AG09319 (cell line): ENCODE data around the gene DRC3.

ENCODE experiments used
- DNase-seq: peaks from one replicate; pipeline ENCODE4 v3.0.0-alpha.2; 2010; ENCODE audit warnings: low read depth; ENCODE audit errors: extremely low read depth
- TF ChIP-seq, protein P1 (sequence below): IDR thresholded peaks from 2 replicates; pipeline ENCODE4 v1.5.1; 2011; ENCODE audit warnings: low read depth, mild to moderate bottlenecking, inconsistent platforms, low read length, moderate library complexity

Gene DRC3

DNA sequence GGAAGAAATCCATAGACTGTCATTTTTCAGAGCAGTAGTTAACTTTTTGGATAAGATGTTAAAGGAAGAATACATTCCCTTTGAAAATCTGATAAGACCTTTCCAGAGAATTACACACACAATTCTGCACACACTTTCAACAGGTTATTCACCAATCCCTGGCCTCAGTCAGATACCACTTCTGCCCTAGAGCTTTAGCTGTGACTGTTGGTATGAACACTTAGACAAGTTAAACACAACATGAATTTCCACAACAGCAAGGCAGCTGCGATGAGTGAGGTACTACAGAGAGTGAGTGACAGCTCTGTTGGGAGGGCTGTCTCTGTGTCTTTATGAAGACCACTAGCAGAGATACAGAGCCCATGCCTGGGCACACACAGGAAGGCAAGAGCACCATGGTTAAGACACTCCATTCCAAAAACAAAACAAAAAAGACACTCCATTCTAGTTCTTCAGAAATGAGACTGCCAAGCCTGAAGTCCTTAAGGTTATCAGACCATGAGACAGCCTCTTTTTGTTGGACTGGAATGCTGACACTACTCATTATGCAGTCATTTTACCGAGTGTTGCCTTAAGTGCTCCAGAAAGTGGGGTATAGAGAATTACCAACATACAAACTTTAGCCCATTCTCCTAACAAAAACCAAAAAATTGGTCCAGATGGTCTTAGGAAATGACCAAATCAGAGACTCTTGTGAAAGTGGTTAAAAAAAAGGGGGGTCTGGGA lies 42.8 kb upstream of the DRC3 start:
- DNase-seq, result no peak
- TF ChIP-seq, protein P1, sequence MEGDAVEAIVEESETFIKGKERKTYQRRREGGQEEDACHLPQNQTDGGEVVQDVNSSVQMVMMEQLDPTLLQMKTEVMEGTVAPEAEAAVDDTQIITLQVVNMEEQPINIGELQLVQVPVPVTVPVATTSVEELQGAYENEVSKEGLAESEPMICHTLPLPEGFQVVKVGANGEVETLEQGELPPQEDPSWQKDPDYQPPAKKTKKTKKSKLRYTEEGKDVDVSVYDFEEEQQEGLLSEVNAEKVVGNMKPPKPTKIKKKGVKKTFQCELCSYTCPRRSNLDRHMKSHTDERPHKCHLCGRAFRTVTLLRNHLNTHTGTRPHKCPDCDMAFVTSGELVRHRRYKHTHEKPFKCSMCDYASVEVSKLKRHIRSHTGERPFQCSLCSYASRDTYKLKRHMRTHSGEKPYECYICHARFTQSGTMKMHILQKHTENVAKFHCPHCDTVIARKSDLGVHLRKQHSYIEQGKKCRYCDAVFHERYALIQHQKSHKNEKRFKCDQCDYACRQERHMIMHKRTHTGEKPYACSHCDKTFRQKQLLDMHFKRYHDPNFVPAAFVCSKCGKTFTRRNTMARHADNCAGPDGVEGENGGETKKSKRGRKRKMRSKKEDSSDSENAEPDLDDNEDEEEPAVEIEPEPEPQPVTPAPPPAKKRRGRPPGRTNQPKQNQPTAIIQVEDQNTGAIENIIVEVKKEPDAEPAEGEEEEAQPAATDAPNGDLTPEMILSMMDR, result no peak

DNA sequence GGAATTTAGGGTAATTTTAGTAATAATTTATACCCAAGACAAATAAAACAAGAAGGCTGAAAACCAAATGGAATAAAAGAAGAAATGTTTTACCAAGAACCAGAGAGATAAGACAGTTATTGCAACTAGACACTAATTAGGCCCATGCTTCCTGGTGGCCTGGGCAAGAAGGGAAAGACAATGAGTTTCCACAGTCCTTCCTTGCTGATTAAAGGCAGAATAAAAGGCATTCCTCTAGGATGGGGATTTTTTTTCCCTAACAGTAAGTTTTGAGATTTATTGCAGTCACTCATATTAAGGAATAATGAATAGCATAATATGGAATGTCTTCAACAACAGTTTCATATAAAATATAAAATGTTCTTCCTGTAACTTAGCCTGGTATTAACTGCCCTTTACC lies 42.0 kb upstream of the DRC3 start:
- DNase-seq, result no peak
- TF ChIP-seq, protein P1, result no peak

DNA sequence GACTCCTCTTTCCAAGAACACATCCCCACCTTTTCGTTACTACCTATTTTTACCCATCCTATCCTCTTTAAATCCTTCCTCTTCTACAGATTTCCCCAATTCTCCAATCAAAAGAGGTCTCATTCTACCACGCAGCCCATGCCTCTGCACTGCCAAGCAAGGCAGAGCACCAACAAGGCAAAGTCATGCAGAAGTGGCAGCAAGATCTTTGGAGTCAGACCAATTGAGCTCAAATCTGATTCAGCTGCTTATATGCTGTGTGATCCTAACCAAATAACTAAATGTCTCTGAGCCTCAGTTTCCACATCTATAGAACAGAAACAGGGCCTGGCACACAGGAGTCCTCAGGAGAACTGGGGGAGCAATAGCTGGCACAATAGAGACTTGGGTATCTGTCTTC lies 41.5 kb upstream of the DRC3 start:
- no peak for DNase-seq
- TF ChIP-seq, protein P1, result no peak

DNA sequence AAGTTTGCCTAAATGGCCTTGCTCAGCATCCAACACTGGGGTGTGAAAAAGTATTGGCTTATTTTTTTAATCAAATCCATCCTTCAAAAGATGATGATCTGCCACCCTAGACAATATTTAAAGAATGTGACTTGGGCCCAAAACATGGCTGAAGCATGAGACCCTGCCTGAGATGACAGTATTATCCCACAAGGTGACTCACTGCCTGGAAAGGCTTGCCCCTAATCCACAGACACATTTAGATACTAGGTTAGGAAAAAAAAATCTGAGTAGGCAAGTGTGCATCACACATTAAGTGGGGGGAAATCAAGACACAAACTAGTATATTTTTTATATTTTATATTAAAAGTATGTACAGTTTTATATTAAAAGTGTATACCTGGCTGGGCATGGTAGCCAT lies 38.9 kb upstream of the DRC3 start:
- TF ChIP-seq, protein P1, result no peak
- no peak for DNase-seq

DNA sequence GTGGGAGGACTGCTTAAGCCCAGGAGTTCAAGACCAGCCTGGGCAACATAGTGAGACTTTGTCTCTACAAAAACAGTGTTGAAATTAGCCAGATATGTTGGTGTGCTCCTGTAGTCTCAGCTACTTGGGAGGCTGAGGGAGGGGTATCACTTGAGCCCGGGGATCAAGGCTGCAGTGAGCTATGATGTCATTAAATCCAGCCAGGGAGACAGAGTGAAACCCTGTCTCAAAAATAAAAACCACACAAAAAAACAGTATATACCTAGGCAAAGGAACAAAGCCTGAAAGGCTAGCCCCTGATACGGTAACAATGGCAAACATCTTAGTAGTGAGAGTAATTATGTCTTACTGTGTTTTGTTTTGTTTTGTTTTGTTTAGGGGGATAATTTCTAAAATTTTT lies 38.4 kb upstream of the DRC3 start:
- TF ChIP-seq, protein P1, result no peak
- DNase-seq, result no peak

DNA sequence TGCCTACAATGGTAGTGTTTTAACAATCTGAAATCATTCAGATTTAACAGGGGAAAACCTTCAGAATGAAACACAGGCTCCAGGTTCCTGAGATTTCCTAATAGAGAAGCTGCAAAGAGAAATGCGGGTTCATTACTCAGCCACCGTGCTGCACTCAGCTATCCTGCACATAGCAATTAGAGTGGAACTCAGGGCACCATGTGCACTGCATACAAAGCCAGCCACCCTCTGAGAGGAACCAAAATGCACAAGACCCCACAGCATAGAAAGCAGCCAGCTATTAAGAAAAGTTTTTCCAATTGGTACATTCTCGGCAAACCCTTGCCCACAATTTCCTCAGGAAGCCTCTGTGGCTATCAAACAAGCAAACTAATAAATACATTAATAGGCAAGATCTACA lies 37.9 kb upstream of the DRC3 start:
- TF ChIP-seq, protein P1, result no peak
- DNase-seq, result no peak

DNA sequence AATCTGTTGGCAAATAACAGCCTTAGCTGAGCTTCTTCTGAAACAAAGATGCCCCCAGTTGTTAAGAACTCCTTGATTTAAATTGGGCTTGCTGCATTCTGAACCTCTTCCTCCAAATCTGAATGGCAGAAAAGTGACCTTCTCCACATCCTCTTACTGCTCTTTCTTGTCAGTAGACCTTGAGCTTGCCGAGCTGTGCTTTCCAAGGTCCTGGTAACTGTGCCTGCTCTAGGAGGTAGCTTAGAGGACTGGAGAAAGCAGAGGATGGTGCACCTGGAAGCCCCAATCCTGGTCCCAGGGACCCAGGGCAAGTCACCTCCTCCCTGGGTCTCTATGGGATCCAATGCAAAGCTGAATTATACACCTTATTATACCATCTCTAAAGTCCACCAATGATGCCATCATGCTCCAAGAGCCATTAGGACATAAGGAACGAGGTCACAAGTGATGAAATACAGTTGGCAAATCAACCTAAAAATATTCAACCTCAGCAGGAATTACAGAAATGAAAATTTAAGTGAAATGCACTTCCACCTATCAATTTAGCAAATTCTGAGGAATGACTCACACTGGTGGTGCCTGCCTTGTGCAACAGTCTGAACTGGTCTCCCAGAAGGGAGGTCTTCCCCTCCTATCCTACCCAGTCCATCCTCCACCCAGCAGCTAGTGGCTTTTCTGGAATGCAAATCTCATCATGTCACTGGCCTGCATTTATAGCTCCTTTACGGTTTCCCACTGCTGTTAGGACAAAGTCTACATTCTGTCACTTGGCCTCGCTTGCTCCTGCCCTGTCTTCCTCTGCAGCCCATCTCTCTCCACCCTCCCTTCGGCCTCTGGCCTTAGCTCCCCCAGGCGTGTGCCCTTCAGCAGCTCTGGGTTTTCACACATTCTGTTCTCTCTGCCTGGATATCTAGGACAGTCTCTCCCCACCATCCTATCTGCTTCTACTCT lies 37.1 kb upstream of the DRC3 start:
- peak; percentile 77 for DNase-seq
- TF ChIP-seq, protein P1, result no peak
